ENCODE measurements around the gene SLCO2A1. TPM values are rescaled to one million over a fixed set of nuclear protein-coding genes. Genes with fewer than 3 reads are reported as not detected.

The SLCO2A1 gene
- total RNA-seq, 1 donor from 2014 or later, result 3.8 TPM

DNA sequence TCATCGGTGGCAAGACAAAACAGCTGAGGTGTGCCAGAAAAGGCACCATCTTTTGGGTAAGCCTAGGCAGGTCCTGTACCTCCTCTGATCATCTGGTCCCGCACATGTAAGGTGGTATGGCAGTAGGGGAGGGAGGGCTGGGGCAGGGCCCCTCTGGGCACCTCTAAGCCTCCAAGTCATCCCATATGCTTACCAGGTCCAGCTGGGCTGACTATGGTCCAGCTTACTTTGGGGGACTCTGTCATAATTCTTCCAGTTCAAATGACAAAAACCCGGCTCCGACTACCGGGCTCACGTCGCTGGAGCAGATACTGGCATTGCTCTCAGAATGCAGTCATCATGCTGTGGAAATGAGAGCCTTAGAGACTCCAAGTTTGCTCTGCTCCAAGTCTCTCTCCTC, 132.2 kb downstream of the SLCO2A1 start:
- H3K36me3 Mint-ChIP-seq (ENCODE audit: low read depth, unreplicated experiment), result no peaks in the 10 kb centered on the region
- no peak overlapping the region for H3K4me3 Mint-ChIP-seq (ENCODE audit: unreplicated experiment)
- no peaks in the 10 kb centered on the region for H3K9me3 Mint-ChIP-seq (ENCODE audit: unreplicated experiment)
- peaks cover 15% of the 10 kb centered on the region for H3K27me3 Mint-ChIP-seq (ENCODE audit: unreplicated experiment)
- TF ChIP-seq, protein P1, sequence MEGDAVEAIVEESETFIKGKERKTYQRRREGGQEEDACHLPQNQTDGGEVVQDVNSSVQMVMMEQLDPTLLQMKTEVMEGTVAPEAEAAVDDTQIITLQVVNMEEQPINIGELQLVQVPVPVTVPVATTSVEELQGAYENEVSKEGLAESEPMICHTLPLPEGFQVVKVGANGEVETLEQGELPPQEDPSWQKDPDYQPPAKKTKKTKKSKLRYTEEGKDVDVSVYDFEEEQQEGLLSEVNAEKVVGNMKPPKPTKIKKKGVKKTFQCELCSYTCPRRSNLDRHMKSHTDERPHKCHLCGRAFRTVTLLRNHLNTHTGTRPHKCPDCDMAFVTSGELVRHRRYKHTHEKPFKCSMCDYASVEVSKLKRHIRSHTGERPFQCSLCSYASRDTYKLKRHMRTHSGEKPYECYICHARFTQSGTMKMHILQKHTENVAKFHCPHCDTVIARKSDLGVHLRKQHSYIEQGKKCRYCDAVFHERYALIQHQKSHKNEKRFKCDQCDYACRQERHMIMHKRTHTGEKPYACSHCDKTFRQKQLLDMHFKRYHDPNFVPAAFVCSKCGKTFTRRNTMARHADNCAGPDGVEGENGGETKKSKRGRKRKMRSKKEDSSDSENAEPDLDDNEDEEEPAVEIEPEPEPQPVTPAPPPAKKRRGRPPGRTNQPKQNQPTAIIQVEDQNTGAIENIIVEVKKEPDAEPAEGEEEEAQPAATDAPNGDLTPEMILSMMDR (IDR thresholded peaks at IDR 0.05; ENCODE audit: unreplicated experiment), result no peak
- no peak for DNase-seq (ENCODE audit: low spot score)
- no peak overlapping the region for H3K27ac Mint-ChIP-seq (ENCODE audit: unreplicated experiment)
- H3K4me1 Mint-ChIP-seq (ENCODE audit: unreplicated experiment), result peaks cover 3% of the 10 kb centered on the region

DNA sequence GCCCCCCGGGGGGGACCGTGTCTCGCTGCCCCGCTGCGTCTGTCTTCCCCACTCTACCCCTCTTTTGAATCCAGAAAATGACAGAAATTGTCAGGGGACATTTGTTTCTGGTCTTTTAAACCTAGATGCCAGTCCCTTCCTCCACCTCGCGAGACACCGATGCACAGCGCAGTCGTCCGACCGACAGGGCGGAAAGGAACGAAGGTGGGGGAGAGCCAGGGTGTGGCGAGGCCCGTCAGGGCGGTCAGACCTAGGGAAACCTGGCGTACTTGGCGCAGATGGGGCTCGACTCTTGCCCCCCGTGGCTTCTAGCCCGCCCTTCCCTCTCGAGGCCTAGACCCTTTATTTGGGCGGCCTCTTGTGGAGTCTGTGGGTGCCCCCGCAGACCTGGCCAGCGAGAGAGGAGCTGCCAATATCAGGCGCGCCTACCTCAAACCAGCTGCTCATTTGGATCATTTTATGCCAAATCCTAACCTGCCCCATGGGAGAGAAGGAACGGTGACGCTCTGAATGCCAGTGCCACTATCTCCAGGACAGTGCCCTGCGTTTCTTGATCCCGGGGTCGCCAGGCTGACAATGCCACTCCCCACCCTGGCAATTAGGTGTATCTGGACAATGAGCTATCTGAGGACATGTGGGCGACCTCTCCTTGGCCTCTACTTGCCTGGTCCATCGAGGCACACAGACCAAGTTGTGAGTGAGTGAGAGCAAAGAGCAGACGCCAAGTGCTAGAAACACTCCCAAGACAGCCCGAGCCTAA, 133.5 kb downstream of the SLCO2A1 start:
- H3K4me1 Mint-ChIP-seq (ENCODE audit: unreplicated experiment), result peaks cover 3% of the 10 kb centered on the region
- TF ChIP-seq, protein P1 (IDR thresholded peaks at IDR 0.05; ENCODE audit: unreplicated experiment), result no peak
- H3K27ac Mint-ChIP-seq (ENCODE audit: unreplicated experiment), result no peak overlapping the region
- H3K4me3 Mint-ChIP-seq (ENCODE audit: unreplicated experiment), result peak overlapping the region; percentile 92
- H3K9me3 Mint-ChIP-seq (ENCODE audit: unreplicated experiment), result no peaks in the 10 kb centered on the region
- peak; percentile 23 for DNase-seq (ENCODE audit: low spot score)
- peaks cover 15% of the 10 kb centered on the region for H3K27me3 Mint-ChIP-seq (ENCODE audit: unreplicated experiment)
- no peaks in the 10 kb centered on the region for H3K36me3 Mint-ChIP-seq (ENCODE audit: low read depth, unreplicated experiment)

DNA sequence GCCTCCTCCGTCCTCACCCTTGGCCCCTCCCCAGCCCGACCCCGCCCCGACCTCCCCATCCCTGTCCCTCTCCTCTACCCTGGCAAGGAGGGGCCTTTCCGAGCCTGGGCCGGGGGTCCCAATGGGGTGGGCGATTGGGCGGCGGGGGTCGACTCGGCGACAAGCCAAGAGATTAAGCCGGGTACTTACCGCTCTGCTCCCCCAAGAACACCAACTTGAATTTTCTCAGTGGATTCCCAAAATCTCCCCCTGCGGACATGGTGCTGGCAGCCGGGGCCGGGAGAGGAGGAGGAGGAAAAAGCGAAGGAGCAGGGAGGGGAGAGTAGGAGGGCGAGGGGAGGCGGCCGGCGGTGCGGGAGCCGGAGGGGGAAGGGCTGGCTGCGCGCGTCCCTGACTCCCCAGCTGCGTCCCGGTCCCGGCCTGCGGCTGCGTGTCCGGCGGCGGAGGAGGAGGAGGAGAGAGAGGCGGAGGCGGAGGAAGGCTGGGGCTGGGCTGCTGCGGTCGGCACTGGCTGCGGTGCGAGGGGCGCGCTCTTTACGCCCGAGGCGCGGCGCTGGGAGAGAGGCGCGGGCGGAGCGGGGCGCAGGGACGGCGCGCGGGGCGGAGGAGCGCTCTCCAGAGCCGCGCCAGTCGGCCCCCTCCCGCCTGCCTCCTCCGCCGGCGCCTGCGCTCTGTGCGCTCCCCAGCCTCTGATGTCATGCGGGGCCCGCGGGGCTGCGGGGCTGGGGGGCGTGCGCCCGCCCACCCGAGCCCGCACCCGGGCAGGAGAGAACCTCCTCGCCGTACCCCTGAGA, 134.3 kb downstream of the SLCO2A1 start, which contains the start of gene RAB6B:
Gene RAB6B, minus strand, starts transcription at position 675 of the 794 bp plus-strand sequence. Its CDS starts 416 bp downstream, at position 259.
- H3K36me3 Mint-ChIP-seq (ENCODE audit: low read depth, unreplicated experiment), result no peaks in the 10 kb centered on the region
- no peaks in the 10 kb centered on the region for H3K9me3 Mint-ChIP-seq (ENCODE audit: unreplicated experiment)
- H3K4me1 Mint-ChIP-seq (ENCODE audit: unreplicated experiment), result peaks cover 3% of the 10 kb centered on the region
- no peak within 1 kb of the TSS for H3K27ac Mint-ChIP-seq (ENCODE audit: unreplicated experiment)
- H3K4me3 Mint-ChIP-seq (ENCODE audit: unreplicated experiment), result peak within 1 kb of the TSS; percentile 92
- DNase-seq (ENCODE audit: low spot score), result peak; percentile 55
- H3K27me3 Mint-ChIP-seq (ENCODE audit: unreplicated experiment), result peaks cover 15% of the 10 kb centered on the region
- TF ChIP-seq, protein P1 (IDR thresholded peaks at IDR 0.05; ENCODE audit: unreplicated experiment), result no peak

DNA sequence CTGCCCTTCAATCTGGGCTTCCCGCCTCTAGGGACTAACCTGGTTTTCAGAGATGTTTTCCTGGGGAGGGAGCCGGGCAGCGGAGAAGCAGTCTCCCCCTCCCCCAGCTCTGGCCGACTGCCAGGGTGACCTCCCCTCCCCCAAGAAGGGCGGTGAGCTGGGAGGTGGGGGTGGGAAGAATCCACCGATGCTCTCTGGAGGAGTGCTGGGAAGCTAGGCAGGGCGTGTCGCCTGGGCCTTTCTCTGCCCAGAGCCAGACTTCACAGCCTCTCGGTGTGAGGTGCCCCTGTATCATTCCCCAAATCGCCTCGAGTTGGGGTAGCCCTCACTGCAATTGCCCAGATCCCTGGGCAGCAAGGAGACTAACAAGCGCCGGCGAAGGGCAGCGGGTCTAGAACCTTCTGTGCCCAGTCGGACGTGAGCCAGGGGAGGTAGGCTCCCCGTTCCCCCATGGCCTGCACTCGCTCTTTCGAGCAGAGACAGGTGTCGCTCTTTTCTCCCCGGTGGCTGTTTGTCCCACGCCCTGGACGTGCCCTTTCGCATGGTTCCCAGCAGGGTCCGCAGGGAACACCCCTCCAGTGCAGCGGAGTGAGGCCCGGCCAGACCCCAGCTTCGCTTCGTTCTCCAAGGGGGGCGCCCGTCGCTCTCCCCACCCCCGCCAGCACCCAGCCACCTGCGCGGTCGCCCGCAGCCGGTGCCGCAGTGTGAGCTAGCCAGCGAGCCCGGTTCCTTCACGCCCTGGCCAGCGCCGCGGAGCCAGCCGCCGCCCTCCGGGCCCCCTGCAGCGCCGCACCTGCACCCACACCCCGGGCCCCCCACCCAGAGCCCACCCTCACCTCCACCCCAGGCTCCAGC, 135.1 kb downstream of the SLCO2A1 start:
- Mint-ChIP-seq H3K27me3 (ENCODE audit: unreplicated experiment) (peaks cover 15% of the 10 kb centered on the region), H3K27ac (ENCODE audit: unreplicated experiment) (no peak overlapping the region), H3K4me1 (ENCODE audit: unreplicated experiment) (peaks cover 3% of the 10 kb centered on the region), H3K4me3 (ENCODE audit: unreplicated experiment) (peak overlapping the region; percentile 42), H3K9me3 (ENCODE audit: unreplicated experiment) (no peaks in the 10 kb centered on the region), H3K36me3 (ENCODE audit: low read depth, unreplicated experiment) (no peaks in the 10 kb centered on the region)
- TF ChIP-seq, protein P1 (IDR thresholded peaks at IDR 0.05; ENCODE audit: unreplicated experiment), result no peak
- DNase-seq (ENCODE audit: low spot score), result no peak

Measured in endothelial cell (in vitro differentiated cells).